SKM-1 (cell line): Measurements from ENCODE around the gene DMKN.
A peak's percentile ranks its signal among the peaks of the same experiment; 100 is the strongest.
"Not testable (repeated sequence)": the region's sequence is repeated elsewhere in the genome, so short reads cannot be mapped to it uniquely, and the experiment has no call there.

Experiments used
- DNase-seq: peaks from one replicate; lab custom pipeline; 2025; ENCODE audit not compliant: unreplicated experiment; lab: John Stamatoyannopoulos, UW

DMKN gene

DNA sequence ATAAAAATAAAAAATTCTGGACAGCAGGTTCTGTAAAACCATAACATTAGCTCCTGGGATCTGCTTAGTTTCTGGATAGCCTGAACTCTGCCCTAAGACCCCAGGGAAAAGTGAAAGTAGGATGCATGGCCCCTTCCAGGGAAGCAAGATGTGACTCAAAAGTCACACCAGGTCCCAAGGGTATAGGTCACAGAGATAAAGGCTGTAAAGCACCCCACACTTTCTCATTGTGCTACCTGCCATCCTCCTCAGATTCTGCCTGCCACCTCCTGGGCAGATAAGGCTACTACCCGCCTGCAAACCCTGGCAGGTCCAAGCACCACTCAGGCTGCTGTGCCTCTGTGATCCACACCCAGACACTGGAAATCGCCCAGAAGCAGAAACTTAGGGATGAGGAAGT lies 44.8 kb downstream of the DMKN start:
- peak; percentile 16 for DNase-seq

DNA sequence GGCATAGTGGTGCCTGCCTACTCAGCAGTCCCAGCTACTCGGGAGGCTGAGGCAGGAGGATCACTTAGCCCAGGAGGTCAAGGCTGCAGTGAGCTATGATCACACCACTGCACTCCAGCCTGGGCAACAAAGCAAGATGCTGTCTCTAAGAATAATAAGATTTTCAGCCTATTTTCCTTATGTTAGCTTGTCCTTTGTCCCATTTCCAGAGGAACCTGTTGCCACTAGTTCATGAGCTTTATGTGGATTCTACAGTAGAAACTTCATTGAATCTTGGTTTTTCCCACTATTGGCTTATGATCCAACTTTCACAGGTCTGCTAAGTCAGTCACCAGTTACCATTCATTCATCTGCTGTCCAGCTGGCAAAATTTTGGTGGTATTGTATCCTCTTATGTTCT lies 47.2 kb downstream of the DMKN start:
- DNase-seq: no peak

DNA sequence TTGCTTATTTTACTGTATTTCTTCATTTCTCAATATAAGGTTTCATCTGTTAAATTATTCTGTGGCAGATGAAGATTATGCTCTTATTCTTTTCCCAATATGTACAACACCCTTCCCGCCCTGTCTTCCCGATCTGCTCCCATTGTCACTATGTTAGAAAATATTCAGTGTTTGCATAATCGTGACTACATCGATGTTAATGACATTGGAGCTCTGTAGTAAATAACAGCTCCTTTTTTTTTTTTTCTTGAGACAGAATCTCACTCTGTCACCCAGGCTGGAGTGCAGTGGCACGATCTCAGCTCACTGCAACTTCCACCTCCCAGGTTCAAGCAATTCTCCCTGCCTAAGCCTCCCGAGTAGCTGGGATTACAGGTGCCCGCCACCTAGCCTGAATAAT lies 50.5 kb downstream of the DMKN start:
- not testable (repeated sequence) for DNase-seq

DNA sequence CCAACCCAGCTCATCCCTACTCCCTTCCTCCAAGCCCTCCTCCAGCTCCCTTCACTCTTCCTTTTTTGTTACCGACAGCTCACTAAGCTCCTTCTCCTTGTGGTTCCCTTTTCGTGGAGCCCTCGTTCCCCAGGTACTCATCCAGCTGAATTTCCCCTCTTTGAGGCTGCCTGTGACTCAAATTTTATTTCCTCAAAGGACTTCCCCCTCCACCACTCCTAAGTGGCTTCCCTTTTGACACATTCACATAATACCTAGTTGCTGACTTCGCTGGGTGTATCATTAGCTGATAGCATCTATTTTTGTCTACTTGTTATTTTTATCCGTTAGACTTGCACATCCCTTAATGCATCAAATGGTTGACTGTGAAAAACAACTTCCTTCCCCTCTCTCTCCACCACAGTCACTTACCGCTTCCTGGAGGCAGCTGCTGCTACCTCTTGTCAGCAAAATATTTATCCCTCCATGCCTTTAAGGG lies 50.9 kb downstream of the DMKN start:
- peak; percentile 89 for DNase-seq

DNA sequence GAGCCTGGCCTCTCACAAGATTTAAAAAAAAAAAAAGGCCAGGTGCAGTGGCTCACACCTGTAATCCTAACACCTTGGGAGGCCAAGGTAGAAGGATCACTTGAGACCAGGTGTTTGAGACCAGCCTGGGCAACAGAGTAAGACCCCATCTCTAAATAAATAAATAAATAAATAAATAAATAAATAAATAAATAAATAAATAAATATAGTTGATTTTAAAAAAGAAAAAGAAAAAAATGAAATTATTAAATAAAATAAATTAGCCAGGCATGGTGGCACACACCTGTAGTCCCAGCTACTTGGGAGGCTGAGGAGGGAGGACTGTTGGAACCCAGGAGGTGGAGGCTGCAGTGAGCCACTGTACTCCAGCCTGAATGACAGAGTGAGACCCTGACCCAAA lies 51.7 kb downstream of the DMKN start:
- DNase-seq: not testable (repeated sequence)

DNA sequence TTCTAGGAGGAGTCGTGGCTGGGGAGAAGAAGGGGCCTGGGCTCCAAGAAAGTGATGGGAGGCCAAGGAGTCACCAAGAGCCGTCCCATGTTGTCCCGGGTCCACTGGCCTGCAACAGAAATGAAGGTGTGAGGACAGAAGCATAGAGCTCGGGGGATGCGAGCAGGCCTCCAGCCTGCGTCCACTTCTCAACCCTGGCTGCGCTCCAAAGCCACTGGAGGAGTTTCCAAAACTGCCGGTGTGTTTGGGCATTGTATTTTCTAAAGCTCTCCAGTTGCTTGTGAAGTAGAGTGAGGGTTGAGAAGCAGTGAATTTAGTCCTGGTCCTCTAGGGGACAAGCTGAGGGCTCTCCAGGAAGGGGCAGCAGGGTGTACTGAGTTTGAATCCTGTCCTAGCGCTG lies 52.4 kb downstream of the DMKN start:
- DNase-seq: no peak

DNA sequence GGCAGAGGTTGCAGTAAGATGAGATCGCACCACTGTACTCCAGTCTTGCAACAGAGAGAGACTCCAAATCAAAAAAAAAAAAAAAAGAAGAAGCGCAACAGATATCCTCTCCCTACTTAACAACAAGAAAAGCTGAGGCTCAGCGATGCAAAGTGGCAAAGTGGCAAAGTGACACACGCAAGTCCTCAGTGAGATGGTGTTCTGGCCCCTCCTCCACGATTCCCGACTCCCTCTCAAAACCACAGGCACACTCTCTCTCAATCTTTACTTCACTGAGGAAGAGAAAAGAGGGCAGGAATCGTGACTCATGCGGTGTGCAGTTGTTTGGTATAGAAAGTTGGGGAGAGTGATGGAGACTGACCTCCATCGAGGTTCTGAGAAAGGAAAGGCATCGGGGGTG lies 52.8 kb downstream of the DMKN start:
- no peak for DNase-seq

DNA sequence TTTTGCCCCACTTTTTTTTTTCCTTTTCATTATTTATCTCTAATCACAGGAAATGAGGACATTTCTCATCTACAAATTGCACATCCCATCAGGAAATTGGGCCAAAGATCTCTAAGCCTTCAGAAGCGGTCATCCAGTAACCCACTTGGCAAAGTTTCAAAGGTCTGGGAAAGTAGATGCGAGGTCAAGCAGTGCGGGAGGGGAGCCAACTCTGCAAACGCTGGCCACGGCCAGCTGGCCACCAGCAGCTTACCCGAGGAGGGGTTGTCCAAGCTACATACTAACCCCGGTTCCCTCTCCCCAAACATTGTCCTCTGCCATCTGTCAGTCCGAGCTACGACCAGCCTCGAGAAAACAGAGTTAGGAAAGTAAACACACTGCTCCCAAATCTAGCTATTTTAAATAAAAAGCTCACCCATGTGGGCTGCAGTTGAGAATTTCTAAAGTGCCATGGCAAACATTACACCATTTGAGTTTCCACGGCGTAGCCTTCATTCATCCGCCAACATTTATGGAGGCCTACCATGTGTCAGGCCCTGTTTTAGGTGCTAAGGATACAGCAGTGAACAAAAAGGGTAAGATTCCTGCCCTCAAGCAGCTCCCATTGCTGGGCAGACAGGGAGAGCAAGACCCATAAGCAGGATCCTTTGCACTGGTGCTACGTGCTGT lies 53.9 kb downstream of the DMKN start:
- DNase-seq: no peak

DNA sequence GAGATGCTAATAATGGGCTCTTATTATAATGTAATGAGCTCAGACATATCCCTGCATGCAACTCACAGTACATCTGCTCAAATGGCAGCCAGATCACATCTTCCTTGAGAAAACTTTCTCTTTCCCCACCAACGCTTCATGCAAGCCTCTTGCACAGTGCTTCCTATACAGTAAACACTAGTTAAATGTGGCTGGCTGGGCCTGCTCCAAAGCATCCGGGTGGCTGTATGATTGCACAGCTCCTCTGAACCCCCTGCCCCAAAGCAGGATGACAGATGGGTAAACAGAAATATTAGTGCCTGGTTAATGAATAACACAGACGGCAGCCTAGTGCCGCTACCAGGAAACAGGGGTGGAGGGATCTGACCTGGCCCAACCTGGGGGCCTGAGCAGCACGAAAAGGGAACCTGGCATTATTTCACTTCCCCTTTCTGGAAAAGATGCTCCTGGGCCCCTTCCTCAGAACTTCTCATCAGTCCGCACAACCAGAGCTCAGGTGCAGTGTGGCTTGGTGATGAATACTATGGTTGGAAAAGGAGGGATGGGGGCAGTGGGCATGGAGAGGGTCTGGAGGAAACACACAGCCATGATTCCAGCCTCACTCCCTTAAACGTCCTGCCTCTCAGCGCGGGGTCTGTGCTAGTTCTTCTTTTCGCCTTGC lies 54.6 kb downstream of the DMKN start:
- DNase-seq: peak; percentile 64

DNA sequence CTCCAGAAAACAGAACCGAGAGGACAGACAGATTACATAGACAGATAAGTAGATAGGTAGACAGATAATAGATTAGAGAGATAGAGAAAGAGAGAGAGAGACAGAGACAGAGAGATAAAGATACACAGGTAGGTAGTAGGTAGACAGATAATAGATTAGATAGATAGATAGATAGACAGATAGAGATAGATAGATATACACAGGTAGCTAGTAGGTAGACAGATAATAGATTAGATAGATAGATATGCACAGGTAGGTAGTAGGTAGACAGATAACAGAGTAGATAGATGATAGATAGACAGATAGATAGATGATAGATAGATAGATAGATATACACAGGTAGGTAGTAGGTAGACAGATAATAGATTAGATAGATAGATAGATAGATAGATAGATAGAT lies 55.3 kb downstream of the DMKN start:
- DNase-seq: no peak

DNA sequence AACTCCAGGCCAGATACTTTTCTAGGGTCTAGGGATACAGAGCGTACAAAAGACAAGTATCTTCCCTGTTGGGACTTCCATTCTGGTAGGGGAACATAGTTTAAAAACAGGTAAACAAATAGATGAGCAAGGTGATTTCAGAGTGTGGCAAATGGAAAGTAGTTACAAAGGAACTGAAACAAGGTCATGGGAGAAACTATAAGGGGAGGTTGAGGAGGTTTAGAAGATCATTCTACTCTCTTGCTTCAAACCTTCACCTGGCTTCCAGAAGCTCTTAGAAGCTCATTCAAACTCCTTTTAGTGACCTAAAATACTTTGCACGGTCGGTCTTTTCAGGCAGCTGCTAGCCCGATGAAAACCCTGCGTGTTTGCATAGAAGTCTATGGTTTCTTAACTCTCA lies 56.3 kb downstream of the DMKN start:
- DNase-seq: no peak

DNA sequence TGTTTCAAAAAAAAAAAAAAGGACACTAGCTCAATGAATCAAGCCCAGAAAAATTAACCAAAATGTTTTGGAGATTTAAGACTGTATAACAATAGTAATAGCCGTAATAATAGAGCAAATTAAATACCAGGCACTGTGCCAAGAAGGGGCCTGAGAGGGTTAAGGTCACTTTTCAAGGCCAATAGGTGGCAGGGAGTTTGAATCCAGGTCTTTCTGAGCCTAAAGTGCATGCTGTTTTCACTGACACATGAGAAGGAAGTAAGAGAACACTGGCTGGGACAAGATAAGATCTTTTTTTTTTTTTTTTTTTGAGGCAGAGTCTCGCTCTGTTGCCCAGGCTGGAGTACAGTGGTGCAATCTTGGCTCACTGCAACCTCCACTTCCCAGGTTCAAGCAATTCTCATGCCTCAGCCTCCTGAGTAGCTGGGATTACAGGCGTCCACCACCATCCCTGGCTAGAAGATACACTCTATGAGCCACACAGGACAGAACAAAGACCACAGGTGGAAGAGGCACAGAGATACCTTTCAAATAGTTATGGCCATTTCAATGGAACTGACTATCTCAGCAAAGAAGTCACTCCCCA lies 57.7 kb downstream of the DMKN start:
- no peak for DNase-seq

DNA sequence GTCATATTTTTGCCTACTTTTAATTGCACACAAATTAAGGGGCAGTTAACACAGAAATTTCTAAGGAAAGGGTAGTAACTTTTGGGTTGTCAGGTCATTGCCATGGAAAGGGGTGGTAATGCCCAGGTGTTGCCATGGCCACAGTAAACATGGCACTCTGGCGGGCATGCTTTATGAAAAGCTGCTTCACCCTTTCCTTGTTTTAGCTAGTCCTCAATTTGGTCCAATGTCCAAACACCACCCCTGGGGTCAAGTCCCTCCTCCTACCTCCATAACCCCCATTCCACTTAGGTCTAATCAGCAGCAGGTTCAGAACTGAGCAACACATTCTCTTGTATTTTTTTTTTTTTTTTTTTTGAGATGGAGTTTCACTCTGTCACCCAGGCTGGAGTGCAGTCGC lies 58.8 kb downstream of the DMKN start:
- no peak for DNase-seq

DNA sequence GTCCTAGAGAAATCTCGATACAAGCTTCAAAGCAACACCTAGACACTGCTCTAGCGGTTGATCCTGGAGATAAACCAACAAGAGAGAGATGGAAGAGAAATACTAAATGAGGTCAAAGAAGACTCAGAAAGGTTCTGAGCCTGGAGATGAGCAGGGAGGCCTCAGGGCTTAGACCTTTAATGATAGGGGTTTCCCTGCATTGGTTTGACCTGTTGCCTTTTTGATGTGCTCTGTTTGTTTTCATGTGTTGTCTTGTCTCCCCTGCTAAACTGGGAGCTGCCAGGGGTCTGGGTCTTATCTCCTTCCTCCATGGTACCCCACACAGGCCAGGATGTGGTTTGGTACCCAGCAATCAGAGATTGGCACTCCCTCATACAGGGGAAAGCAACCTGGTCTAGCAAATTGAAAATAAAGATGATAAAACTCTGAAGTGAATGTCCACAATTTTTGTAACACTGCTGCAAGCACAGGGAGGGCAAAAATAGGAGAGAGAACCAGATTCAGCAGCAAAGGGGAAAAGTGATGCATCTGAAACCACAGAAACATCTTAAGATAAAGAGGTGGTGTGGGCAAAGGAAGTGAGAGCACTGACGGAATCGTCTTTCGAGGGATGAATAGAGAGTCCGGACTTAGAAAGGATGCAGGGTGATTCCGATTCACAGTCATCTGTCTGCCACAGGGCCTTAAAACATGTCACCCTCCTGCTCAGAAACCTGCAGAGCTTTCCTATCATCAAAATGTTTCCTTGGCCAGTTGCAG lies 61.9 kb downstream of the DMKN start:
- DNase-seq: no peak

DNA sequence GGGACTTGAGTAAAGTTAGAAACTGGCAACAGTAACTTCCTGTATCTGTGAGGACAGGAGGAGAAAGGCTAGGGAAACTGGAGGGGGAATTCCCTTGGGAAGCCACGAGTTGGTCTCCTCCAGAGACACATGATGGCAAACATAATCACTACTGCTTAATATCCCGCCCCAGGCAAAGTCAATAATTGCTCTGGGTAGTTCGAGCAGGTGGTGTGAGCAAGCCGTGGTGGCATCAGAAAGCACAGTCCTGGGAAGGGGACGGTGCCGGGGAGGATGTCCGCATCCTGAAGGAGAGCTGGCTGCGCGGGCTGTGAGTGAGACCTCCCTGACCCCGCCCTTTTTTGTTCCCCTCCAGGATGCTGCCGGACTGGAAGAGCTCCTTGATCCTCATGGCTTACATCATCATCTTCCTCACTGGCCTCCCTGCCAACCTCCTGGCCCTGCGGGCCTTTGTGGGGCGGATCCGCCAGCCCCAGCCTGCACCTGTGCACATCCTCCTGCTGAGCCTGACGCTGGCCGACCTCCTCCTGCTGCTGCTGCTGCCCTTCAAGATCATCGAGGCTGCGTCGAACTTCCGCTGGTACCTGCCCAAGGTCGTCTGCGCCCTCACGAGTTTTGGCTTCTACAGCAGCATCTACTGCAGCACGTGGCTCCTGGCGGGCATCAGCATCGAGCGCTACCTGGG lies 63.9 kb downstream of the DMKN start:
- no peak for DNase-seq

DNA sequence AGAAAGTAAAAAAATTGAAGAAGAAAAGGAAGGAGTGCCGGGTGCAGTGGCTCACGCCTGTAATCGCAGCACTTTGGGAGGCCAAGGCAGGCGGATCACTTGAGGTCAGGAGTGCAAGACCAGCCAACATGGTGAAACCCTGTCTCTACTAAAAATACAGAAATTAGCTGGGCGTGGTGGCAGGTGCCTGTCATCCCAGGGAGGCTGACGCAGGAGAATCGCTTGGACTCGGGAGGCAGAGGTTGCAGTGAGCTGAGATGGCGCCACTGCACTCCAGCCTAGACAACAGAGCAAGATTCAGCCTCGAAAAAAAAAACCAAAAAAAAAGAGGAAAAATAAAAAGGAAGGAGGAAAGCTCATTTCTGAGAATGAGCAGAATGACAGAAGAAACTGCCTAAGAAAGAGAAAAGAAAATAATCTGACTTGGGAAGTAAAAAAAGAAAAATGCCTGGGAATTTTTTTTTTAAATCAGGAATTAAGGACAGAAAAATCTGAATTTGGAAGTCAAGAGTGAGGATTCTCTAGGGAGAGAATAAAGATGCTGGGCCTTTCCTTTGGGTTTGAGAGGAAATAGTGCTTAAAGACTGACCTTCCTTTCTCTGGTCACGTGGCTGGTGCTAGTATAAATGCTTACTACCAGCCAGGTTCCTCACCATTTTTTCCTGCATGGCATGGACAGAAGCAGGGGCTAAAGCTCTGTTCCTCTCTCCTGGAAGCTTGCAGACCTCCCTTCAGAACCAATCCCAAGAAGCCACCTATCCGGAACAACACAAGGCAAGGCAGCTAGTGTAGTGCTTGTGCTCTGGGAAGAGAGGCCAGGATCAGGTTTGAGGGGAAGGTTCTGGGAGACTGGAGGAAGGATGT lies 65.6 kb downstream of the DMKN start, which contains the start of gene FFAR2:
FFAR2 (plus strand) TSS at position 652 of the 864 bp plus-strand sequence. CDS start 1,458 bp downstream, outside the sequence.
- no peak for DNase-seq
